ENCODE data around the gene ADCY3. TPM values are rescaled to one million over a fixed set of nuclear protein-coding genes. Genes with fewer than 3 reads are reported as not detected.

Gene ADCY3
- total RNA-seq, 1 experiment from 2014 or later: 39.5 TPM

DNA sequence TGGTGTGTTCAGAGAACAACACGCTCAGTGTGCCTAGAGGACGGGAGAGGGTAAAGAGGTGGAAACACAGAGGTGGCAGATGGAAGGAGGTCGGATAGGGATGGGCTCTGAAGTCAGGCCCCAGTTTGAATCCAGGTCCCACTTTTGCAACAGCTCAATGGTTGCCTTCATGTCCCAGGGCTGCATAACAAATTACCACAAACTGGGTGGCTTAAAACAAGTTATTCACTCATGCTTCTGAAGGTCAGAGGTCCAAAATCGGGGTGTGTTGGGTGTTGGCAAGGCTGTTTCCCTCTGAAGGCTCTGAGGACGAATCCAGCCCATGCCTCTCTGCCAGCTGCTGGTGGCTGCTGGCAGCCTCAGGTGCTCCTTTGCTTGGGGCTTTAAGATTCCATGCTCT lies 12.7 kb upstream of the ADCY3 start:
- Mint-ChIP-seq H3K9me3 (no peaks in the 10 kb centered on the region), H3K4me3 (no peak overlapping the region), H3K27ac (no peak overlapping the region; a peak in 1 of 7 replicates), H3K36me3 (ENCODE audit: insufficient read depth in 1 of 3, low read depth in 3 of 3) (no peaks in the 10 kb centered on the region), H3K27me3 (ENCODE audit: low read depth) (no peaks in the 10 kb centered on the region; the same call in none of the 2 replicates), H3K4me1 (peaks cover 24 to 25% of the 10 kb centered on the region in 2 experiments)
- DNase-seq: no peak
- Histone ChIP-seq H4K91ac (ENCODE audit: insufficient read length, low read depth, low read length) (no peak overlapping the region), H3K14ac (ENCODE audit: insufficient read depth, low read length) (no peak overlapping the region; the same call in 1 of the 2 replicates), H3K79me1 (ENCODE audit: insufficient read depth, low read depth, low read length, poor library complexity, severe bottlenecking) (no peaks in the 10 kb centered on the region), H3K27me3 (ENCODE audit: insufficient read depth, low read length) (no peaks in the 10 kb centered on the region), H3K56ac (ENCODE audit: insufficient read length, low read depth, low read length) (no peak overlapping the region), H3K4me1 (ENCODE audit: insufficient read depth, low read length) (no peaks in the 10 kb centered on the region), H2AK5ac (ENCODE audit: insufficient read length, low read length) (no peak overlapping the region), H2BK120ac (ENCODE audit: low read depth, low read length, poor library complexity, severe bottlenecking) (no peak overlapping the region), H3K4me2 (ENCODE audit: insufficient read depth, insufficient read length, low read length) (no peak overlapping the region), H3T11ph (ENCODE audit: low read length) (no peak overlapping the region), H3K4ac (ENCODE audit: low read depth, low read length) (no peak overlapping the region), H3K27ac (ENCODE audit: insufficient read length, low read depth, low read length) (no peak overlapping the region), H4K8ac (replicated peaks; ENCODE audit: insufficient read length, low read depth, low read length) (peak overlapping the region; percentile 40), H2BK12ac (ENCODE audit: insufficient read length, low read depth, low read length) (no peak overlapping the region), H4K5ac (ENCODE audit: insufficient read length, low read depth, low read length) (no peak overlapping the region), H2AFZ (ENCODE audit: low read length) (no peak overlapping the region), H3K79me2 (ENCODE audit: insufficient read depth, low read length) (no peaks in the 10 kb centered on the region), H2BK5ac (ENCODE audit: insufficient read length, low read length) (no peak overlapping the region), H3K23me2 (ENCODE audit: insufficient read length, low read depth, low read length, poor library complexity, severe bottlenecking) (no peaks in the 10 kb centered on the region), H3K18ac (ENCODE audit: insufficient read length, low read depth, low read length) (no peak overlapping the region), H3K9me3 (ENCODE audit: control insufficient read depth, low read depth, low read length) (no peaks in the 10 kb centered on the region), H3K9ac (ENCODE audit: extremely low read depth, insufficient read length, low read length) (no peak overlapping the region), H2BK20ac (ENCODE audit: low read depth, low read length, poor library complexity, severe bottlenecking) (no peak overlapping the region), H4K20me1 (ENCODE audit: control insufficient read depth, insufficient read depth, insufficient read length) (no peaks in the 10 kb centered on the region), H3K23ac (ENCODE audit: insufficient read length, low read depth, low read length) (no peak overlapping the region), H2BK15ac (ENCODE audit: low read depth, low read length) (no peak overlapping the region)
- TF ChIP-seq, protein P1, sequence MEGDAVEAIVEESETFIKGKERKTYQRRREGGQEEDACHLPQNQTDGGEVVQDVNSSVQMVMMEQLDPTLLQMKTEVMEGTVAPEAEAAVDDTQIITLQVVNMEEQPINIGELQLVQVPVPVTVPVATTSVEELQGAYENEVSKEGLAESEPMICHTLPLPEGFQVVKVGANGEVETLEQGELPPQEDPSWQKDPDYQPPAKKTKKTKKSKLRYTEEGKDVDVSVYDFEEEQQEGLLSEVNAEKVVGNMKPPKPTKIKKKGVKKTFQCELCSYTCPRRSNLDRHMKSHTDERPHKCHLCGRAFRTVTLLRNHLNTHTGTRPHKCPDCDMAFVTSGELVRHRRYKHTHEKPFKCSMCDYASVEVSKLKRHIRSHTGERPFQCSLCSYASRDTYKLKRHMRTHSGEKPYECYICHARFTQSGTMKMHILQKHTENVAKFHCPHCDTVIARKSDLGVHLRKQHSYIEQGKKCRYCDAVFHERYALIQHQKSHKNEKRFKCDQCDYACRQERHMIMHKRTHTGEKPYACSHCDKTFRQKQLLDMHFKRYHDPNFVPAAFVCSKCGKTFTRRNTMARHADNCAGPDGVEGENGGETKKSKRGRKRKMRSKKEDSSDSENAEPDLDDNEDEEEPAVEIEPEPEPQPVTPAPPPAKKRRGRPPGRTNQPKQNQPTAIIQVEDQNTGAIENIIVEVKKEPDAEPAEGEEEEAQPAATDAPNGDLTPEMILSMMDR (conservative IDR thresholded peaks at IDR 0.05): no peak
- no CpG with 5 or more reads among the region's 5 CpGs for WGBS (ENCODE audit: extremely low coverage, insufficient read length, low lambda C conversion rate)

Measured in H9 (cell line).